PC-3 (cell line): Measurements from ENCODE around the gene TEX51.

Experiments
- EZH2 ChIP-seq: fragments of 300-600 bp; sonication (generic); IDR thresholded peaks from one replicate; pipeline ENCODE4 v1.6.1; 2017; ENCODE audit warnings: antibody characterized with exemption, mild to moderate bottlenecking, low read length; ENCODE audit not compliant: unreplicated experiment
- EZH2phosphoT487 ChIP-seq: fragments of 300-600 bp; sonication (generic); IDR thresholded peaks from 2 replicates; pipeline ENCODE4 v1.6.1; 2018; ENCODE audit warnings: mild to moderate bottlenecking, antibody characterized with exemption, low read length, borderline replicate concordance
- TF ChIP-seq, protein P1 (sequence below): fragments of 300-600 bp; sonication (generic); conservative IDR thresholded peaks from 2 replicates; pipeline ENCODE4 v1.5.1; 2017; ENCODE audit warnings: antibody characterized with exemption, low read depth, mild to moderate bottlenecking, low read length

DNA sequence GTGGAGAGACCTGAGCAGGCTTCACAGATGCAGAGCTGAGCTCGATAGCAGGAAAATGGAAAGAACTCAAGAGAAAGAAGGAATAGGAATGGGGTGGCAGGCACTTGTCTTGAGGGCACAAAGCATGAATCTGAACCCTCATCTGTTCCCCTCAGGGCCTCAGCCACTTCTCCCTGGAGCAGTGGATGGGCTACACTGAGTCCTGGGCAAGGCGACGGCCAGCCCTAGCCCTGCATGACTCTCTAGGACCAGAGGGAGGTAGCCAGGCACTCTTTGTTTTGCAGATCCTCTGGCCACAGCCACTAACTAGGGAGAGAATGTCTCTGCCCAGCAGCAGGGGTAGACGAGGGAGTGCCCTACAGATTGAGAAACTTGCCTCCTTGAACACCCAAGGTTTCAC lies 3.4 kb upstream of the TEX51 start:
- TF ChIP-seq, protein P1, sequence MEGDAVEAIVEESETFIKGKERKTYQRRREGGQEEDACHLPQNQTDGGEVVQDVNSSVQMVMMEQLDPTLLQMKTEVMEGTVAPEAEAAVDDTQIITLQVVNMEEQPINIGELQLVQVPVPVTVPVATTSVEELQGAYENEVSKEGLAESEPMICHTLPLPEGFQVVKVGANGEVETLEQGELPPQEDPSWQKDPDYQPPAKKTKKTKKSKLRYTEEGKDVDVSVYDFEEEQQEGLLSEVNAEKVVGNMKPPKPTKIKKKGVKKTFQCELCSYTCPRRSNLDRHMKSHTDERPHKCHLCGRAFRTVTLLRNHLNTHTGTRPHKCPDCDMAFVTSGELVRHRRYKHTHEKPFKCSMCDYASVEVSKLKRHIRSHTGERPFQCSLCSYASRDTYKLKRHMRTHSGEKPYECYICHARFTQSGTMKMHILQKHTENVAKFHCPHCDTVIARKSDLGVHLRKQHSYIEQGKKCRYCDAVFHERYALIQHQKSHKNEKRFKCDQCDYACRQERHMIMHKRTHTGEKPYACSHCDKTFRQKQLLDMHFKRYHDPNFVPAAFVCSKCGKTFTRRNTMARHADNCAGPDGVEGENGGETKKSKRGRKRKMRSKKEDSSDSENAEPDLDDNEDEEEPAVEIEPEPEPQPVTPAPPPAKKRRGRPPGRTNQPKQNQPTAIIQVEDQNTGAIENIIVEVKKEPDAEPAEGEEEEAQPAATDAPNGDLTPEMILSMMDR = no peak
- TF ChIP-seq EZH2 = no peak
- TF ChIP-seq EZH2phosphoT487 = no peak
